Rectal smooth muscle tissue (tissue), 1 donor: ENCODE data around the gene FAM9C.
"Not testable (repeated sequence)": the region's sequence is repeated elsewhere in the genome, so short reads cannot be mapped to it uniquely, and the experiment has no call there.

Experiments
- H3K27ac ChIP-seq: one replicate; pipeline ENCODE4 v1.7.0; 2013; ENCODE audit warnings: low read depth, low read length, inconsistent platforms
- H3K27me3 ChIP-seq: one replicate; pipeline ENCODE4 v1.7.0; 2013; ENCODE audit warnings: low read length; ENCODE audit not compliant: control insufficient read depth, insufficient read depth
- H3K36me3 ChIP-seq: one replicate; pipeline ENCODE4 v1.7.0; 2013; ENCODE audit warnings: low read length; ENCODE audit not compliant: control insufficient read depth, insufficient read depth
- H3K4me1 ChIP-seq: one replicate; pipeline ENCODE4 v1.7.0; 2013; ENCODE audit warnings: low read length; ENCODE audit not compliant: control insufficient read depth, insufficient read depth
- H3K4me3 ChIP-seq: one replicate; pipeline ENCODE4 v1.7.0; 2013; ENCODE audit warnings: low read length
- H3K9ac ChIP-seq: one replicate; pipeline ENCODE4 v1.7.0; 2013; ENCODE audit warnings: low read length

The FAM9C gene

DNA sequence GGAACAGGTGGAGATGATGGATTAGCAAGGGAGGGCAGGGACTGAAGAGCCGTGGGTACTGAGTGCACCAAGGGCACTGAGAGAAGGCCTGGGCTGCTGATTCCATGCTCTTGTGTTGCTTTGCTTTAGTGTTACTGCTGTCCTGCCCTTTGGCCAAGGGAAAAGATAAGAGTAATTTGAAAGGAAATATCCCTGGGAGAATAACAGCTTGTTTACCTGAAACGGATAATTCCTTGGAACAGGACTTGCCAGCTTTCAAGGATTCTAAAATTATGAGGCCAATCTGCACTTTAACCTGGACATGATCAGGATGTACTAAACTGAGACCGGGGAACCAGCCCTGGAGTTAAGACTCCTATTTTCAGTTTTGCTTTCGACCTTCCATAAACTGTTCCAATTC lies 20.4 kb downstream of the FAM9C start:
- Histone ChIP-seq H3K9ac (no peak overlapping the region), H3K36me3 (no peaks in the 10 kb centered on the region), H3K4me1 (no peaks in the 10 kb centered on the region), H3K4me3 (no peak overlapping the region), H3K27ac (no peak overlapping the region), H3K27me3 (no peaks in the 10 kb centered on the region)

DNA sequence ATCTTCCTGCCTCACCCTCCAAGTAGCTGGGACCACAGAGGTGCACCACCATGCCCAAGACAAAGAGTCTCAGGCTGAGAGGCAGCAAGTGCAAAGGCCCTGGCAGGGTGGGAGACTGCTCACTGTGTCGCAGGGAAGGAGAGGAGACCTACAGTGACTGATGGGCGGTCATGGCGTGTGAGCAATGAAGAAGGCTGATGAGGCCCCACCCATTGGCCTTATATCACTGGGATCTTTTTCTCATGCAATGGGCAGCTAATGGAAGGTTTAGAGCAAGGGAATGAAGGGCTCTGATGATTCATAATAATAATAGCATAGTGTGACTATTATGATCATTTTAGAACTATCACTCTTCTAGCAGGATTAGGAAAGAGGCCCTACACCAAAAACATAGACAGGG lies 20.9 kb downstream of the FAM9C start:
- H3K27ac ChIP-seq = no peak overlapping the region
- H3K4me1 ChIP-seq = no peaks in the 10 kb centered on the region
- no peak overlapping the region for H3K4me3 ChIP-seq
- H3K27me3 ChIP-seq = no peaks in the 10 kb centered on the region
- H3K9ac ChIP-seq = no peak overlapping the region
- no peaks in the 10 kb centered on the region for H3K36me3 ChIP-seq

- Histone ChIP-seq H3K9ac (no peak overlapping the region), H3K4me3 (no peak overlapping the region), H3K4me1 (no peaks in the 10 kb centered on the region), H3K36me3 (no peaks in the 10 kb centered on the region), H3K27ac (no peak overlapping the region), H3K27me3 (no peaks in the 10 kb centered on the region)
Observed at GRCh38 chrX:13022926-13023325, 21.5 kb downstream of the FAM9C start.

DNA sequence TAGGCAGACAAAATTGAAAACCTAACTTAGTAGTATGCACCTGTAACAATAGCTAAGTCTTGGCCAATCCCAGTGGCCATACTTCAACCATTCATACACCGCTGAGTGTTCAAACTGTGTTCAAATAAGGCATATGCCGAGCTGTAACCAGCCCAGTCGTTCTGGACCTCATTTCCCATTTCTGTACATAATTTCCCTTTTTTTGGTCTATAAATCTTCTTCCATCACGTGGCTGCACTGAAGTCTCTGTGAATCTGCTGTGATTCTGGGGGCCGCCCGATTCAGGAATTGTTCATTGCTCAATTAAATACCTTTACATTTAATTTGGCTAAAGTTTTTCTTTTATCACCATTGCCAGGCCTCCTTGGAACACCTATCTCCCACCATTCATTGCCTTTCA lies 27.7 kb downstream of the FAM9C start:
- H3K4me1 ChIP-seq, H3K27me3 ChIP-seq, H3K36me3 ChIP-seq, H3K27ac ChIP-seq, H3K9ac ChIP-seq, H3K4me3 ChIP-seq: not testable (repeated sequence)

DNA sequence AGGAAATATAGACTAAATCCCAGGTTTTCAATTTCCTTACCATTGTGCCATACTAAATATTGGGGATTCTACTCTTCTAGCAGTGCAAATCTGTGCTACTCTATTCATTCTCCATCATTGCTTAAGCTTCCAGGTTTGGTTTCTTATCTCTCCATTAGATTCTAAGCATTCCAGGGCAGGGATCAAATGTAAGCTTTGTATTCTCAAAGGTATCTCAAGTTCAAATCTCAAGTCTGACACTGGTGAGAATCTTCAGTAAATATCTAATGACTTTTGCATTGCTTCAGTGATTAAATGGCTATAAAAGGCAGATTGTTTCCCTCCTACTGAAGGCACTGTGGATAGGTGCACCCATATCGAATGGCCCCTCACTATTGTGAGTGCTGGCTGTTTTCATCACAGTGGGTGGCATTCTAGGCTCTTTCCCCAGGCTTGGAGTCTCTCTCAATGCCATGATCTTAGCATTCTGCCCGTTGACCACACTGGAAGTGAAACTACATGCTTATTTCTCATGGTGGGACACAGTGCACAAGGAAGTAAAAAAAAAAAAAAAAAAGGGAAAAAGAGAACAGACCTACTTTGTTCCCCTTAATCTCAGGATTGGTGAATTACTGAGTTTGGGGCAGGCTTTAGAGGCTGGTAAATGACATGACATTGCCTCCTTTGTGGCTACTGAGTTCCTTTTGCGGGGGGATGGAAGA lies 28.7 kb downstream of the FAM9C start:
- Histone ChIP-seq H3K9ac (no peak overlapping the region), H3K36me3 (no peaks in the 10 kb centered on the region), H3K4me3 (no peak overlapping the region), H3K27me3 (no peaks in the 10 kb centered on the region), H3K4me1 (no peaks in the 10 kb centered on the region), H3K27ac (no peak overlapping the region)

DNA sequence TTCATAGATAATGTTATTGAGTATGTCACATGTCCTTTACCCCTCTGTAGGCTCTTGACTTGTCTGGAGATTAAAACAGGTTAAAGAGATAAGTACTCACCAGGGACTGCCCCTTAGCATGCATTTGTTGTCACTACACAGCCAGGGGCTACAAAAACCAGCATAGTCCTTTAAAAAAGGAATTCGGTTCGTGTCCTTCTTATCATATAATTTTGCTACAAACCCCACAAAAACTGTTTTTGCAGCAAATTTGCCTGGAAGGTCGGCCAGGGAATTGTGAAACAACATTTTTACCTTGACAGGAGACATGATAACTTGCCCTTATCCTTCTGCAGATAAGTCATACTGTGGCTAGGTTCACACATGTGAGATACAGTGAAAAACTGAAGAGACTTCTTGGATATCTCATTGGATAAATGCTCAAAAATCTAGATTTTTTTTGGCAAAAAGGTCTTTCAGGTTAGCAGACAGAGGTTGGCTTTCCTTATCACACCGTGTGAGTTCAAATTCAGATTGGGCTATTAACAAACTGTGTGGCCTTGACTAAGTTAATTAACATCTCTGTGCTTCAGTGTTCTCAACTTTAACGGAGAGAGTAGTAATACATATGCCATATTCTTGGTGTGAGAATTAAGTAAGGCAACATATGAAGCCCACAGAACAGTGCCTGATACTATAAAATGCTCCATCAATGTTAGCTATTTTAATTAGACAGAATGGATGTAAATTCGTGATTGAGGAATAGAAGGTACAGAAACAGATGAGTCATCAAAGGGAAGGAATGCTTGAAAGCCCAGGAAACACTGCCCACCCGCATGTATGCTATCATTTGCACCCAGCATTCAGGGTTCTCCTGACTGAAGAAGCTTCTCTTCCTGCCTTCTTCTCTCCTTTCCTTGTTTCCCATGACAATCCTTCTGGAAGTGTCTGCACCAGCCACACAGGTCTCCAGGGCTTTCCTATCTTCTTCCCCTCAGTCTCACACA lies 30.0 kb downstream of the FAM9C start:
- H3K4me3 ChIP-seq = no peak overlapping the region
- H3K27ac ChIP-seq = no peak overlapping the region
- no peak overlapping the region for H3K9ac ChIP-seq
- no peaks in the 10 kb centered on the region for H3K27me3 ChIP-seq
- no peaks in the 10 kb centered on the region for H3K4me1 ChIP-seq
- H3K36me3 ChIP-seq = no peaks in the 10 kb centered on the region

DNA sequence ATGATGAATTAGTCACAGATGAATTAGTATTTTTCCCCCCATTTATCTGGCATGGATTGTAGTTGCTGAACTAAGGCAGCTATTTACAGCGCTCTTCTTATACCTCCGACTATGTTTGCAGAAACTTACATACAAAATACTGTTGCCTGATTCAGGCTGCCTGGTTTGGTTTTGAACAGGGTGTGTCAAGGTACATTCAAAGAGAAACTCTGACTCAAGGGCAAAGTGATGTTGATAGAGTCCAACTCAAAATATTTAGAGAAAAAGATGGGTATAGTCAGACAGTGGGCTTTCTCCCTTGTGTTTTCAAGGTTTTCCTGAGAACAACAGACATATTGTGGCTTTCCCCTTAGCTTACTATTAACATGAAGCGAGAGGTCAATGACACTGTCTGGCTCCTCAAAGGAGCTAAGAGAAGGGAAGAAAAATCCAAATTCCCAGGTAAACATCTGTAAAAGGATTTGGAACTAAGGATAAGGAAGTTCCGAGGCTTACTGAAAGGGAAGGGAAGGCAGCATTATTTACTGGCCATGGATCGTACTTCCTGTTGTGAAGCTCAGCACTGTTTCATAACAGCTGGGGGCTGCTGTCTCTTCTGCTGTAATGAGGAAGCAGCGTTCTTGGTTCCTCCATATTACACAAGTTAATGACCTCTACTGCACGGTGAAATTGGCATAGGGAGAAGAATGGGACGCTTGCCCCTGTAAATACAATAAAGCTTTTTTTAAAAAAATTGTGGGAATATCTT lies 30.9 kb downstream of the FAM9C start:
- Histone ChIP-seq H3K27ac (peak overlapping the region; percentile 60), H3K9ac (no peak overlapping the region)

DNA sequence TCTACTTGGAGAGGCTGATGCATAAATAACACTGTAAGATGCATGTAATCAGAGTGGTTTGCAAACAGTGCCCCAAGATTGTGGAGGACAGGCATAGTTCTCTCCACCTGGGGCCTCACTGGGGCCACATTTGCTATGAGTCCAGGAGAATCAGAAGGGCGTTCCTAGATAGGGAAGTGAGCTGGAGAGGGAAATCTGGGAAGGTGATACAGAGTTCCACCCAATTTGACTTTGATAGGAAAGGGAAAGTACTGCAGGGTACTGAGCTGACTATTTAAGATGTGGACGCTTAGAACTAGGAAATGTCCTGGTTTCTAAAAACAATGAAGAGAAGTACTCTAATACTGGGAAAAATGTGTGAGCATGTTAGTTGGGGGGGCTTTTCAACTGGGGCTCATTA lies 33.9 kb downstream of the FAM9C start:
- H3K4me1 ChIP-seq = peaks cover 7% of the 10 kb centered on the region
- H3K9ac ChIP-seq = no peak overlapping the region
- no peak overlapping the region for H3K27ac ChIP-seq
- no peaks in the 10 kb centered on the region for H3K36me3 ChIP-seq
- no peaks in the 10 kb centered on the region for H3K27me3 ChIP-seq
- H3K4me3 ChIP-seq = no peak overlapping the region

More for the DNA sequence above, 30.9 kb downstream of the FAM9C start:
- Histone ChIP-seq H3K4me3 (no peak overlapping the region), H3K4me1 (no peaks in the 10 kb centered on the region), H3K27me3 (no peaks in the 10 kb centered on the region), H3K36me3 (no peaks in the 10 kb centered on the region)

DNA sequence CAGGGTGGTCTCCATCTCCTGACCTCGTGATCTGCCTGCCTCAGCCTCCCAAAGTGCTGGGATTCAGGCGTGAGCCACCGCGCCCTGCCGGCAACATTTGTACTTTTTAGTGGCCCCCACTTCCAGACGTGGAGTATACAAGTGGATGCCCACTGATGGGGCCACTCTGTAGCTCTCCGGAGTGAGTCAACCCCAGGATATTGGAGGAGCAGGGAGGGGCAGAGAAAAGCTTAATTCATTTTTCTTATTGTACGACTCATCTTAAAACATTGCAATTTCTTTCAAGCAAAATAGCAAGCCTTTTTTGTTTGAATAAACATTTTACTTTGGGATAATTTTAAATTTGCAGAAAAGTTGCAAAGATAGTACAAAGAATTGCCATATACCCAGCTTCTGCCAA lies 34.6 kb downstream of the FAM9C start:
- Histone ChIP-seq H3K36me3 (no peaks in the 10 kb centered on the region), H3K4me1 (peaks cover 7% of the 10 kb centered on the region), H3K9ac (no peak overlapping the region), H3K4me3 (no peak overlapping the region), H3K27me3 (no peaks in the 10 kb centered on the region), H3K27ac (no peak overlapping the region)

- Histone ChIP-seq H3K27me3 (no peaks in the 10 kb centered on the region), H3K4me1 (peaks cover 7% of the 10 kb centered on the region), H3K4me3 (no peak overlapping the region), H3K27ac (no peak overlapping the region), H3K9ac (no peak overlapping the region), H3K36me3 (no peaks in the 10 kb centered on the region)
Observed at GRCh38 chrX:13009273-13009672, 35.1 kb downstream of the FAM9C start.

GRCh38 chrX:13008851-13009250 lies 35.6 kb downstream of the FAM9C start:
- H3K27me3 ChIP-seq = no peaks in the 10 kb centered on the region
- peaks cover 7% of the 10 kb centered on the region for H3K4me1 ChIP-seq
- no peak overlapping the region for H3K9ac ChIP-seq
- no peak overlapping the region for H3K4me3 ChIP-seq
- H3K27ac ChIP-seq = no peak overlapping the region
- H3K36me3 ChIP-seq = no peaks in the 10 kb centered on the region

GRCh38 chrX:13008189-13008533 lies 36.3 kb downstream of the FAM9C start:
- Histone ChIP-seq H3K36me3 (no peaks in the 10 kb centered on the region), H3K4me1 (peaks cover 7% of the 10 kb centered on the region), H3K9ac (no peak overlapping the region), H3K27me3 (no peaks in the 10 kb centered on the region), H3K27ac (no peak overlapping the region), H3K4me3 (no peak overlapping the region)
